Karpas-422 (cell line): ENCODE measurements around the gene COPS3. TPM values are rescaled to one million over a fixed set of nuclear protein-coding genes. Genes with fewer than 3 reads are reported as not detected.

Source experiments
- DNase-seq: peaks from one replicate; pipeline ENCODE4 v3.0.0-alpha.2; 2015
- H2AFZ ChIP-seq: fragments of 200-600 bp; sonication (generic); 2 replicates; pipeline ENCODE4 v1.6.1; 2014; ENCODE audit warnings: antibody characterized with exemption, low read length, mixed read lengths
- H3K27ac ChIP-seq: fragments of 200-600 bp; sonication (generic); 2 replicates; pipeline ENCODE4 v1.5.1; 2014; ENCODE audit warnings: mild to moderate bottlenecking, low read length, moderate library complexity
- H3K27me3 ChIP-seq: fragments of 200-600 bp; sonication (generic); 2 replicates; pipeline ENCODE4 v1.6.1; 2014; ENCODE audit warnings: low read length, mixed read lengths
- H3K36me3 ChIP-seq: fragments of 200-600 bp; sonication (generic); 2 replicates; pipeline ENCODE4 v1.6.1; 2014; ENCODE audit warnings: low read length, mixed read lengths; ENCODE audit not compliant: insufficient read depth
- H3K4me1 ChIP-seq: fragments of 200-600 bp; sonication (generic); 2 replicates; pipeline ENCODE4 v1.6.1; 2014; ENCODE audit warnings: mild to moderate bottlenecking, low read length, mixed read lengths
- H3K4me2 ChIP-seq: fragments of 200-600 bp; sonication (generic); 2 replicates; pipeline ENCODE4 v1.6.1; 2014; ENCODE audit warnings: low read length, low read depth, mild to moderate bottlenecking; ENCODE audit not compliant: poor library complexity, severe bottlenecking
- H3K4me3 ChIP-seq: fragments of 200-600 bp; sonication (generic); 2 replicates; pipeline ENCODE4 v1.5.1; 2014; ENCODE audit warnings: mild to moderate bottlenecking, antibody characterized with exemption, low read length, mixed read lengths
- H3K79me2 ChIP-seq: fragments of 200-600 bp; sonication (generic); 2 replicates; pipeline ENCODE4 v1.6.1; 2014; ENCODE audit warnings: mild to moderate bottlenecking, low read length, mixed read lengths
- H3K9ac ChIP-seq: fragments of 200-600 bp; sonication (generic); 2 replicates; pipeline ENCODE4 v1.6.0; 2014; ENCODE audit warnings: low read length
- H3K9me2 ChIP-seq: fragments of 200-600 bp; sonication (generic), shearing (Covaris generic); replicated peaks from 2 replicates; pipeline ENCODE4 v1.6.0; 2014; ENCODE audit warnings: mild to moderate bottlenecking, low read length, moderate library complexity; ENCODE audit not compliant: insufficient read depth
- H3K9me3 ChIP-seq: fragments of 300-700, 200-600 bp; sonication (generic); 2 replicates; pipeline ENCODE4 v1.6.1; 2014; ENCODE audit warnings: low read length, mixed read lengths
- H4K20me1 ChIP-seq: fragments of 200-600 bp; sonication (generic); 2 replicates; pipeline ENCODE4 v1.6.1; 2014; ENCODE audit warnings: mild to moderate bottlenecking, antibody characterized with exemption, low read length, low read depth; ENCODE audit not compliant: insufficient read depth
- total RNA-seq: library from RNA; depleted of rRNA; stranded (reverse); fragments of >200 nt; shearing (Covaris generic); gene quantifications from 2 replicates; pipeline ENCODE4 v1.2.3, GENCODE V29; 2014; ENCODE audit warnings: low replicate concordance; rRNA removed

COPS3 gene
- total RNA-seq, 1 experiment from 2014 or later = 110 TPM

GRCh38 chr17:17196776-17197175, 84.3 kb downstream of the COPS3 start:
- Histone ChIP-seq H3K9me2 (no peaks in the 10 kb centered on the region), H3K27me3 (no peaks in the 10 kb centered on the region), H3K36me3 (no peaks in the 10 kb centered on the region), H3K9me3 (no peaks in the 10 kb centered on the region), H3K9ac (no peak overlapping the region), H3K27ac (no peak overlapping the region), H4K20me1 (no peaks in the 10 kb centered on the region), H2AFZ (no peak overlapping the region), H3K4me1 (no peaks in the 10 kb centered on the region), H3K4me3 (no peak overlapping the region), H3K79me2 (no peaks in the 10 kb centered on the region), H3K4me2 (no peak overlapping the region)
- no peak for DNase-seq

Other genes with a start within 250 kb of the COPS3 start
- 44.1 and 49.3 TPM in 2 replicates for gene MPRIP, start 238.8 kb downstream of the COPS3 start, total RNA-seq
- gene PLD6, start 74.9 kb downstream of the COPS3 start, total RNA-seq = 0.14 TPM in 1 of 2 replicates, not detected in the other
- 15.6 and 21.5 TPM in 2 replicates for gene FLCN, start 44.1 kb downstream of the COPS3 start, total RNA-seq
- gene NT5M, start 22.1 kb upstream of the COPS3 start, total RNA-seq = 23.6 and 38.0 TPM in 2 replicates
- 8.8 and 17.6 TPM in 2 replicates for gene MED9, start 195.8 kb upstream of the COPS3 start, total RNA-seq
- gene RASD1, start 215.1 kb upstream of the COPS3 start, total RNA-seq = not detected in 2 replicates